ENCODE data around the gene CYTH4. TPM values are rescaled to one million over a fixed set of nuclear protein-coding genes. Genes with fewer than 3 reads are reported as not detected.

Gene CYTH4
- total and polyA plus RNA-seq, 2 experiments from 2014 or later: not detected

- Histone ChIP-seq H4K20me1 (replicated peaks; ENCODE audit: insufficient read depth) (no peaks in the 10 kb centered on the region), H3K4me1 (ENCODE audit: insufficient read depth) (peaks cover 15% of the 10 kb centered on the region; the same call in 1 of the 2 replicates), H3K4me2 (peak overlapping the region; percentile 51; the same call in 1 of the 2 replicates), H3K27me3 (ENCODE audit: insufficient read depth) (no peaks in the 10 kb centered on the region), H2AFZ (peak overlapping the region; percentile 81; the same call in 1 of the 2 replicates), H3F3A (replicated peaks; ENCODE audit: low read depth) (no peaks in the 10 kb centered on the region), H3K9me2 (ENCODE audit: insufficient read depth) (no peaks in the 10 kb centered on the region), H3K4me3 (no peak overlapping the region), H3K79me2 (replicated peaks; ENCODE audit: insufficient read depth) (no peaks in the 10 kb centered on the region), H3K36me3 (ENCODE audit: insufficient read depth) (no peaks in the 10 kb centered on the region), H3K27ac (ENCODE audit: low read depth) (no peak overlapping the region)
- TF ChIP-seq REST (IDR thresholded peaks at IDR 0.05; ENCODE audit: unreplicated experiment): no peak
- no peak for TF ChIP-seq EZH2 (IDR thresholded peaks at IDR 0.05; ENCODE audit: low read depth, unreplicated experiment)
- no peak for TF ChIP-seq CTCF (conservative IDR thresholded peaks at IDR 0.05; ENCODE audit: low read depth in 2 of 2)
- no peak for TF ChIP-seq ETS1 (IDR thresholded peaks at IDR 0.05)
- no peak overlapping the region for H3K4me3 Mint-ChIP-seq
- H3K27me3 Mint-ChIP-seq (ENCODE audit: insufficient read depth, low read depth, poor library complexity): peaks cover 4% of the 10 kb centered on the region
- no peak overlapping the region for H3K27ac Mint-ChIP-seq
- ATAC-seq (peak; percentile 7; the same call in 2 of the 3 replicates), DNase-seq (ENCODE audit: low spot score) (no peak)
- peaks cover 20% of the 10 kb centered on the region for H3K4me1 Mint-ChIP-seq
- H3K9me3 Mint-ChIP-seq: no peaks in the 10 kb centered on the region; the same call in 2 of the 3 replicates
- no peaks in the 10 kb centered on the region for H3K36me3 Mint-ChIP-seq (ENCODE audit: low read depth)
Measured at GRCh38 chr22:37284126-37284804, 2.0 kb downstream of the CYTH4 start.

GRCh38 chr22:37284805-37285355 is 2.6 kb downstream of the CYTH4 start:
- DNase-seq (ENCODE audit: low spot score): no peak
- Histone ChIP-seq H3K4me1 (ENCODE audit: insufficient read depth) (peaks cover 15% of the 10 kb centered on the region; the same call in 1 of the 2 replicates), H3K27ac (ENCODE audit: low read depth) (no peak overlapping the region), H3K4me3 (no peak overlapping the region), H3K27me3 (ENCODE audit: insufficient read depth) (no peaks in the 10 kb centered on the region), H3K36me3 (ENCODE audit: insufficient read depth) (no peaks in the 10 kb centered on the region), H3F3A (replicated peaks; ENCODE audit: low read depth) (no peaks in the 10 kb centered on the region), H3K4me2 (peak overlapping the region; percentile 51; the same call in 1 of the 2 replicates), H3K9me2 (ENCODE audit: insufficient read depth) (no peaks in the 10 kb centered on the region), H2AFZ (no peak overlapping the region; the same call in 1 of the 2 replicates), H3K79me2 (replicated peaks; ENCODE audit: insufficient read depth) (no peaks in the 10 kb centered on the region), H4K20me1 (replicated peaks; ENCODE audit: insufficient read depth) (no peaks in the 10 kb centered on the region)
- Mint-ChIP-seq H3K36me3 (ENCODE audit: low read depth) (no peaks in the 10 kb centered on the region), H3K4me1 (peaks cover 20% of the 10 kb centered on the region), H3K27ac (no peak overlapping the region), H3K4me3 (no peak overlapping the region), H3K27me3 (ENCODE audit: insufficient read depth, low read depth, poor library complexity) (peaks cover 4% of the 10 kb centered on the region), H3K9me3 (no peaks in the 10 kb centered on the region; the same call in 2 of the 3 replicates)
- ATAC-seq: peak; percentile 51
- TF ChIP-seq CTCF (conservative IDR thresholded peaks at IDR 0.05; ENCODE audit: low read depth in 2 of 2): no peak

All from GM23338 (cell line).